ENCODE results near the gene S100A12. TPM values are rescaled to one million over a fixed set of nuclear protein-coding genes. Genes with fewer than 3 reads are reported as not detected.

S100A12 gene
- total and polyA plus RNA-seq, 9 of the 15 experiments (the other 6 are each of a cell fraction or from before 2014, with no cell fraction given) = not detected

GRCh38 chr1:153356392-153357075 lies 18.9 kb downstream of the S100A12 start:
- TF ChIP-seq CBFB (CRISPR knock-in tag; IDR thresholded peaks at IDR 0.05) (no peak), ZKSCAN3 (CRISPR knock-in tag; IDR thresholded peaks at IDR 0.05) (no peak), TCFL5 (CRISPR knock-in tag; conservative IDR thresholded peaks at IDR 0.05) (no peak), DIDO1 (tag; IDR thresholded peaks at IDR 0.05; ENCODE audit: low read depth) (no peak), TSC22D4 (tag; IDR thresholded peaks at IDR 0.05) (no peak), HNRNPL (IDR thresholded peaks at IDR 0.05; ENCODE audit: low read depth, low read length) (no peak), E2F4 (CRISPR knock-in tag; IDR thresholded peaks at IDR 0.05; ENCODE audit: low read depth) (no peak), ZNF175 (CRISPR knock-in tag; IDR thresholded peaks at IDR 0.05; ENCODE audit: low read depth) (no peak)
- Histone ChIP-seq H4K20me1 (replicated peaks; ENCODE audit: control insufficient read depth, insufficient read depth, low read length) (peaks cover 3% of the 10 kb centered on the region; the same call in 1 of the 2 replicates), H3K27ac (ENCODE audit: extremely low read depth, low read depth, low read length) (no peak overlapping the region), H3K79me2 (ENCODE audit: control insufficient read depth, insufficient read depth, low read length) (no peaks in the 10 kb centered on the region), H3K9me3 (replicated peaks; ENCODE audit: control insufficient read depth, insufficient read depth, low read depth, low read length) (no peaks in the 10 kb centered on the region), H3K4me3 (no peak overlapping the region), H3K9me1 (ENCODE audit: control insufficient read depth, insufficient read depth, low read length) (no peaks in the 10 kb centered on the region), H3K4me2 (ENCODE audit: insufficient read depth, low read length) (no peak overlapping the region), H3K36me3 (ENCODE audit: control insufficient read depth, insufficient read depth, low read length) (no peaks in the 10 kb centered on the region), H3K4me1 (replicated peaks in 1 of 2; ENCODE audit: control insufficient read depth in 2 of 2, insufficient read depth in 2 of 2, low read length in 2 of 2) (peaks cover 0 to 5% of the 10 kb centered on the region in 2 experiments; a peak in 1 of 5 replicates), H3K27me3 (ENCODE audit: control insufficient read depth in 2 of 2, insufficient read depth in 2 of 2, low read length in 2 of 2) (peaks cover 4 to 41% of the 10 kb centered on the region in 2 experiments; a peak in 4 of 5 replicates), H3K9ac (ENCODE audit: insufficient read depth in 1 of 2, low read depth in 2 of 2, low read length in 2 of 2) (no peak overlapping the region), H2AFZ (ENCODE audit: low read depth, low read length) (no peak overlapping the region)
- BruUV-seq (replicated peaks) = no TSS peak
- in situ Hi-C loops (cut with MboI) = loop anchor here (10.0 kb wide), 1 partner anchor 398 kb away; no protein-coding TSS in a partner anchor
- no peak for ATAC-seq
- no peak for FAIRE-seq
- WGBS (ENCODE audit: insufficient coverage, low coverage, missing lambda C conversion rate) = 15% methylated on average over 8 of the region's 8 CpGs
- DNase-seq (ENCODE audit: extremely low read depth in 1 of 4, low spot score in 3 of 4) = no peak
- CTCF ChIA-PET (ENCODE audit: low intra/inter-chr PET ratio) = interaction anchor here (2.0 kb wide), 1 partner anchor 139 kb away, joined by 13 read pairs; no protein-coding TSS in a partner anchor
- POLR2A ChIA-PET = interaction anchor here (1.2 to 1.4 kb wide), 2 partner anchors 10 to 258 kb away, joined by 4 read pairs; no protein-coding TSS in a partner anchor
- intact Hi-C loops (cut with micrococcal nuclease) = loop anchor here (10.0 kb wide), 2 partner anchors 408 to 628 kb away; partner anchors contain the start of gene RAB13
